Naive thymus-derived CD8-positive, alpha-beta T cell (primary cell): ENCODE data around the gene PPIP5K2. TPM values are rescaled to one million over a fixed set of nuclear protein-coding genes. Genes with fewer than 3 reads are reported as not detected.
A peak's percentile ranks its signal among the peaks of the same experiment; 100 is the strongest.
"Not testable (repeated sequence)": the region's sequence is repeated elsewhere in the genome, so short reads cannot be mapped to it uniquely, and the experiment has no call there.

ENCODE experiments used
- ATAC-seq, 2 donors: fragments of 150-1000 bp; cut with Tn5 transposase in 1 of 2; sonication (Bioruptor Pico), chemical (Tn5 transposase) in 1 of 2; 1 replicate in 1 of 2; 2 replicates in 1 of 2; pipeline ENCODE4 v1.10.0; 2021; ENCODE audit warnings: mild to moderate bottlenecking in 2 of 2, moderate library complexity in 2 of 2
- POLR2A ChIA-PET: fragments of 350-600 bp; sonication (Branson Sonifier 250); formaldehyde crosslinking; loops from one replicate; lab custom pipeline; 2021; ENCODE audit warnings: antibody characterized with exemption; lab: Charles Lee
- DNase-seq, 10 donors: peaks; one replicate each; pipeline versions ENCODE4 v3.0.0 to v3.0.0-alpha.2; 2020 to 2022
- H3K27ac Mint-ChIP-seq, 10 donors: one replicate each; pipeline ENCODE4 v1.8.0; 2020 to 2022; ENCODE audit warnings: mild to moderate bottlenecking in 10 of 10, mixed read lengths in 10 of 10, moderate library complexity in 4 of 10, inconsistent platforms in 1 of 10
- H3K27me3 Mint-ChIP-seq, 5 donors: one replicate each; pipeline ENCODE4 v1.8.0; 2021 to 2022; ENCODE audit warnings: mixed read lengths in 5 of 5
- H3K36me3 Mint-ChIP-seq, 3 donors: one replicate each; pipeline ENCODE4 v1.8.0; 2020 to 2022; ENCODE audit warnings: mixed read lengths in 3 of 3, mild to moderate bottlenecking in 2 of 3, inconsistent platforms in 1 of 3
- H3K4me1 Mint-ChIP-seq, 4 donors: one replicate each; pipeline ENCODE4 v1.8.0; 2021 to 2022; ENCODE audit warnings: mixed read lengths in 4 of 4
- H3K4me3 Mint-ChIP-seq, 10 donors: one replicate each; pipeline ENCODE4 v1.8.0; 2020 to 2022; ENCODE audit warnings: mild to moderate bottlenecking in 10 of 10, mixed read lengths in 10 of 10, moderate library complexity in 6 of 10, inconsistent platforms in 1 of 10
- H3K9me3 Mint-ChIP-seq, 9 donors: one replicate each; pipeline ENCODE4 v1.8.0; 2020 to 2022; ENCODE audit warnings: mixed read lengths in 9 of 9, mild to moderate bottlenecking in 3 of 9, inconsistent platforms in 1 of 9, moderate library complexity in 1 of 9
- polyA plus RNA-seq, 3 donors: library from polyadenylated mRNA; unstranded; fragments of 300-500 nt; fragmentation: Illumina TruSeq; gene quantifications; one replicate each; pipeline ENCODE4 v1.2.3, GENCODE V29; 2021
- total RNA-seq, 8 experiments: library from RNA in 2 of 8; stranded (reverse) in 2 of 8; gene quantifications; one replicate each; pipeline ENCODE4 v1.2.3 and lab custom pipeline; 2021 to 2026

PPIP5K2 gene
- total RNA-seq (10 to 100 TPM; 75.4 to 77.2 TPM), polyA plus RNA-seq (10 to 100 TPM; 19.9 to 21.4 (median 20.7) TPM), total RNA-seq (lab: John Stamatoyannopoulos, UW) (65.7 to 109 (median 82.7) reads per million in 6 experiments)

DNA sequence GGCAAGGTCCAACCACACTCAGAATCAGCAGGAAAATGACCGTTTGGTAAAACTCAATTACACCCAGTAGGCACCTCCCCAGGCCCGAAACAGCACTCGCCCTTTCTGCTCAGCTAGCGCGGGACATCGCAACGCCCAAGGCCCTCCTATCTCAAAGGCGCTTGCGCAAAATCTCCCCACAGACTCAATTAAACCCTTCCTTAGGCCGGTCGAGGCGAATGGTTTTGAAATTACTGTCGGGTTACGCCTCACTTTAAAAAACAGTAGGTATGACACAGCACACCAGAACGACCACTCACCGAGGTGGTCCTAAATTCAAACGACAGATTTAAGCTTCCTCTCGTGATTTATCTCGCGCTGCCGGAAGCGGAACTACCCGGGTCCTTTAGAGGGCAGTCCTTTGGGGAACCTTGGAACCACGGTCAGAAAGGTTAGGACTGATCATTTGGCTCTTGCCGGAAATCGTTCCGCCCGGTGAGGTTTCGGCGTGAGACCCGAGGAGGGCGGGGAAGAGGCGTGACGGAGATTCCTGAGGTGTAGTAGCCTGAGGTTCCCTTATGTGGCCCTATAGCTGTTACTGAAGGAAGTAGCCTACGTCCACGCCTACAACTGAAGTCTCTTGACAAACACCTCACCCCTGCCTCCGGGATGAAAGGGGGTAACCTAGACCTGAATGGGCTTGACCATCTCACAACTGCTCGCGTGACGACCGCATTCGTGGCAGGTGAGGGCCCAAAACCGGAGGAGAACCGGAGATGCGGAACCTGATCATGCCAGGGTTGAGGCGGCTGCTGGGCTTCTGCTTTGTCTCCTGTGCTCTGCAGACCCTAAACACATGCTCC, at the start of gene PPIP5K2, which contains the start of gene GIN1:
Gene PPIP5K2, plus strand, starts transcription at position 537 of the 842 bp plus-strand sequence. CDS start 9,289 bp downstream, outside the sequence.
Gene GIN1, minus strand, starts transcription at position 374 of the 842 bp plus-strand sequence. CDS start 11,431 bp downstream, outside the sequence.
- H3K36me3 Mint-ChIP-seq: peaks cover 0 to 17% (median 4%) of the 10 kb centered on the region in 3 donors
- peak; percentile 89 to 92 for ATAC-seq
- peak within 1 kb of the TSS; percentile 91 to 100 (median 98) for H3K4me3 Mint-ChIP-seq
- no peaks in the 10 kb centered on the region for H3K9me3 Mint-ChIP-seq
- H3K27ac Mint-ChIP-seq: peak within 1 kb of the TSS; percentile 93 to 100 (median 99)
- DNase-seq: peak; percentile 82 to 99 (median 96)
- H3K4me1 Mint-ChIP-seq: peaks cover 22 to 62% (median 54%) of the 10 kb centered on the region in 4 donors
- POLR2A ChIA-PET: interaction anchor here (0.6 to 2.4 kb wide), 10 partner anchors 8 to 442 kb away, joined by 3 to 22 read pairs (median 6); partner anchors contain the start of genes MACIR, NUDT12 and PAM
- H3K27me3 Mint-ChIP-seq: no peaks in the 10 kb centered on the region

DNA sequence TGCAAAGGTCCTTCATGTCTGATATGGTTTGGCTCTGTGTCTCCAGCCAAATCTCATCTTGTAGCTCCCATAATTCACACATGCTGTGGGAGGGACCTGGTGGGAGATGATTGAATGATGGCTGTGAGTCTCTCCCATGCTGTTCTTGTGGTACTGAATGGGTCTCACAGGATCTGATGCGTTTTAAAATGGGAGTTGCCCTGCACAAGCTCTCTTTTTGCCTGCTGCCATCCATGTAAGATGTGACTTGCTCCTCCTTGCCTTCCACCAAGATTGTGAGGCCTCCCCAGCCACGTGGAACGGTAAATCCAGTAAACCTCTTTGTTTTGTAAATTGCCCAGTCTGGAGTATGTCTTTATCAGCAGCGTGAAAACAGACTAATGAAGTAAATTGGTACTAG, 46.6 kb upstream of the PPIP5K2 start:
- ATAC-seq, DNase-seq, POLR2A ChIA-PET, H3K4me1 Mint-ChIP-seq, H3K4me3 Mint-ChIP-seq, H3K27ac Mint-ChIP-seq, H3K27me3 Mint-ChIP-seq: not testable (repeated sequence)
- H3K36me3 Mint-ChIP-seq: peaks cover 2 to 44% (median 15%) of the 10 kb centered on the region in 3 donors
- peaks cover 14 to 61% (median 52%) of the 10 kb centered on the region in 9 donors for H3K9me3 Mint-ChIP-seq

GRCh38 chr5:103075442-103075841, 44.7 kb upstream of the PPIP5K2 start:
- Mint-ChIP-seq H3K36me3 (peaks cover 2 to 52% (median 15%) of the 10 kb centered on the region in 3 donors), H3K27me3 (peaks cover 0 to 4% (median 0%) of the 10 kb centered on the region in 5 donors), H3K4me3 (no peak overlapping the region), H3K4me1 (no peaks in the 10 kb centered on the region), H3K9me3 (peaks cover 20 to 79% (median 65%) of the 10 kb centered on the region in 9 donors), H3K27ac (no peak overlapping the region)
- ATAC-seq: no peak
- POLR2A ChIA-PET: no interaction called here
- DNase-seq: no peak

DNA sequence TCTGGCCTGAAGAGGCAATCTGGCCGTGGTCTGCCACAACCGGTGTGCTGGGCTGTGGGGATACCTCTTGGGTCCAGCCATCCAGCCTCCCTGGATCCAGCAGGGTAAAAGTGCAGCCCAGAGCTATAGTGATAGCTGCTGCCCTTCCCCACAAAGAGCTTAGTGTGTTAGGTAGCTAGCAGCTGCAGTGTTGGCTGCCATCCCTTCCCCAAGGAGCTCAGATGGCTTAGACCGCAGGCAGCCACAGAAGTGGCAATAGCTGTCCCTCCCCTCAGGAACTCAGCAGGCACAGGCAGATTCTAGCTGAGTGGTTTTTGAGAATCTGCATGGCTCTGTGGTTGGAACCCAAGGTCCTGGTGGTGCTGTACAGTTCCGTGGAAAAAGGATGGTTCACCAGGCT, 40.3 kb upstream of the PPIP5K2 start:
- no peaks in the 10 kb centered on the region for H3K4me1 Mint-ChIP-seq
- no peaks in the 10 kb centered on the region for H3K27me3 Mint-ChIP-seq
- H3K36me3 Mint-ChIP-seq: peaks cover 10 to 76% (median 34%) of the 10 kb centered on the region in 3 donors
- no peak overlapping the region for H3K27ac Mint-ChIP-seq
- POLR2A ChIA-PET: no interaction called here
- DNase-seq: no peak
- ATAC-seq: no peak
- peaks cover 30 to 100% (median 85%) of the 10 kb centered on the region in 9 donors for H3K9me3 Mint-ChIP-seq
- H3K4me3 Mint-ChIP-seq: no peak overlapping the region

DNA sequence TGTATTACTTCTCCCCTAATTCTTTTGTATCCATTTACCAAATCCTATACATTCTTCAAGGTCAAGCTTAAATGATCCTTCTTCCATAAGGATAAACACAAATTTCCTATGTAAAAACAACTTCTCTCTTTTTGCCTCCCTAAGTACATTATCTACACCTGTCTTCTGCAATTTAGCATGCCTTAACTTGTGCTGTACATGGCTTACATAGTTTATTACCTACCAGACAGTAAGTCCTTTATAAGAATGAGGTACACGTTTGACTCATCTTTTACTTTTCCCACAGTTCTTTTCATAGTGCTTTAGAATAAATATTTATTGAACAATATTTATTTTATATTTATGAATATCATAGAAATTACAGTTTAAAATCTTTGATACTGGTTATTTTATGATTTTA, 33.6 kb upstream of the PPIP5K2 start:
- POLR2A ChIA-PET: no interaction called here
- no peak for DNase-seq
- no peak for ATAC-seq
- Mint-ChIP-seq H3K9me3 (peaks cover 14 to 52% (median 44%) of the 10 kb centered on the region in 9 donors), H3K27me3 (no peaks in the 10 kb centered on the region), H3K27ac (no peak overlapping the region), H3K4me3 (no peak overlapping the region), H3K36me3 (peaks cover 58 to 78% (median 61%) of the 10 kb centered on the region in 3 donors), H3K4me1 (no peaks in the 10 kb centered on the region)

GRCh38 chr5:103089272-103089671, 30.8 kb upstream of the PPIP5K2 start:
- no peak overlapping the region for H3K4me3 Mint-ChIP-seq
- no peak overlapping the region for H3K27ac Mint-ChIP-seq
- H3K27me3 Mint-ChIP-seq: no peaks in the 10 kb centered on the region
- peaks cover 41 to 76% (median 74%) of the 10 kb centered on the region in 3 donors for H3K36me3 Mint-ChIP-seq
- H3K9me3 Mint-ChIP-seq: peaks cover 2 to 25% (median 17%) of the 10 kb centered on the region in 9 donors
- DNase-seq: no peak
- no peaks in the 10 kb centered on the region for H3K4me1 Mint-ChIP-seq
- POLR2A ChIA-PET: no interaction called here
- no peak for ATAC-seq

GRCh38 chr5:103090791-103091190, 29.3 kb upstream of the PPIP5K2 start:
- DNase-seq (no peak), ATAC-seq (no peak)
- H3K36me3 Mint-ChIP-seq: peaks cover 33 to 73% (median 70%) of the 10 kb centered on the region in 3 donors
- POLR2A ChIA-PET: no interaction called here
- H3K4me1 Mint-ChIP-seq: no peaks in the 10 kb centered on the region
- no peaks in the 10 kb centered on the region for H3K27me3 Mint-ChIP-seq
- H3K9me3 Mint-ChIP-seq: peaks cover 0 to 11% (median 8%) of the 10 kb centered on the region in 9 donors
- H3K27ac Mint-ChIP-seq: no peak overlapping the region
- no peak overlapping the region for H3K4me3 Mint-ChIP-seq

DNA sequence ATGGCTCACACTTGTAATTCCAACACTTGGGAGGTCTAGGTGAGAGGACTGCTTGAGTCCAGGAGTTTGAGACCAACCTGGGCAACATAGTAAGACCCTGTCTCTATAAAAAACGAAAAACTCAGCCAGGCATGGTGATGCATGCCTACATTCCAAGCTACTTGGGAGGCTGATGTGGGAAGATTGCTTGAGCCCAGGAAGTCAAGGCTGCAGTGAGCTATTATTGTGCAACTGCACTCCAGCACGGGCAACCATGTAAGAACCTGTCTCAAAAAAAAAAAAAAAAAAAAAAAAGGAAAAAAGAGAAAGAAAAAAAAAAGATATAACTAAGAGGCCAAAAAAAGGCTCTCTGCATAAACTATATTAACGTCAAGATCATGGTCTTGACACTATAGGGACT, 27.4 kb upstream of the PPIP5K2 start:
- ATAC-seq (no peak), DNase-seq (no peak)
- POLR2A ChIA-PET: no interaction called here
- Mint-ChIP-seq H3K36me3 (peaks cover 30 to 67% (median 67%) of the 10 kb centered on the region in 3 donors), H3K4me1 (no peaks in the 10 kb centered on the region), H3K27ac (no peak overlapping the region), H3K4me3 (no peak overlapping the region), H3K27me3 (no peaks in the 10 kb centered on the region), H3K9me3 (peaks cover 0 to 2% (median 0%) of the 10 kb centered on the region in 9 donors)

DNA sequence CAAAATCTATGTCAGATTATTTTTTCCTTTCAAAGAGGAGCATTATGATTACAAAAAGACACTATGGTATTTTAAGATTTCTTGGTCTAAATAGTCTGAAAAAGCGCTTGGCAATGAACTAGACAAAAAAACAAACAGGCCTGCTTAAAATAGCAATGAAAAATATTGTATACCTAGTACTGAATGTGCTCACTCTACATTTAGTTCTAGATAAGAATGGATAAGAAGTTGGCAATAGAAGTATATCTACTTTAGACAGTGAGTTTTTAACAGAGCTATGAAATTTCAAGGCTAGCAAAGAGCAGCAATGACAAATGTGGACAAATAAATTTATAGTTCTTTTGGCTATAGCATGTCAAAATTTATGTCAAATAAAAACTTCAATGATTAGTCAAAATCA, 26.4 kb upstream of the PPIP5K2 start:
- POLR2A ChIA-PET: no interaction called here
- DNase-seq: no peak
- Mint-ChIP-seq H3K4me3 (no peak overlapping the region), H3K27me3 (no peaks in the 10 kb centered on the region), H3K36me3 (peaks cover 23 to 62% (median 61%) of the 10 kb centered on the region in 3 donors), H3K4me1 (no peaks in the 10 kb centered on the region), H3K27ac (no peak overlapping the region), H3K9me3 (peaks cover 0 to 2% (median 0%) of the 10 kb centered on the region in 9 donors)
- ATAC-seq: no peak

DNA sequence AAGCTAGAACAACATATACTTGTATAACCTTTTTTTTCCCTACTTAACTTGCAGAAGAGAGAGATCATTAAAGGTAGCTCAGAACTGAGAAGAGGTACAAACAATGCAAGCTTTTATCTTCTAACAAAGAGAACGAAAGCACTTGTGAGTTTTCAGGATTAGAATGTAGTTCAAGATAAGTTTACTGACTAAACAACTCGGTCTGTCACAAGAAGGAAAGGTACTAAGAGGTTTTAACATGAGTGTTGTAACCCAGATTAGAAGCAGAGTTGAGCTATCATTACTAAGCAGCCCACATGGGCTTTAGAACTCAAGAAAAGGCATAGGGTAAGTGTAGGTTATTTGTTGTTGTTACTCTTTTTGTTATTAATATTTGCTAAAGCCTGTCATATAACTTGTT, 25.4 kb upstream of the PPIP5K2 start:
- DNase-seq (no peak), ATAC-seq (no peak)
- Mint-ChIP-seq H3K9me3 (peaks cover 0 to 2% (median 0%) of the 10 kb centered on the region in 9 donors), H3K36me3 (peaks cover 23 to 57% (median 55%) of the 10 kb centered on the region in 3 donors), H3K27me3 (no peaks in the 10 kb centered on the region), H3K4me3 (no peak overlapping the region), H3K4me1 (no peaks in the 10 kb centered on the region), H3K27ac (no peak overlapping the region)
- POLR2A ChIA-PET: no interaction called here

- peaks cover 9 to 55% (median 41%) of the 10 kb centered on the region in 3 donors for H3K36me3 Mint-ChIP-seq
- no peaks in the 10 kb centered on the region for H3K9me3 Mint-ChIP-seq
- H3K4me1 Mint-ChIP-seq: peaks cover 0 to 2% (median 0%) of the 10 kb centered on the region in 4 donors
- no peak for ATAC-seq
- POLR2A ChIA-PET: no interaction called here
- H3K27ac Mint-ChIP-seq: no peak overlapping the region
- no peaks in the 10 kb centered on the region for H3K27me3 Mint-ChIP-seq
- DNase-seq: no peak
- no peak overlapping the region for H3K4me3 Mint-ChIP-seq
Observed at GRCh38 chr5:103098993-103099392, 21.1 kb upstream of the PPIP5K2 start.

DNA sequence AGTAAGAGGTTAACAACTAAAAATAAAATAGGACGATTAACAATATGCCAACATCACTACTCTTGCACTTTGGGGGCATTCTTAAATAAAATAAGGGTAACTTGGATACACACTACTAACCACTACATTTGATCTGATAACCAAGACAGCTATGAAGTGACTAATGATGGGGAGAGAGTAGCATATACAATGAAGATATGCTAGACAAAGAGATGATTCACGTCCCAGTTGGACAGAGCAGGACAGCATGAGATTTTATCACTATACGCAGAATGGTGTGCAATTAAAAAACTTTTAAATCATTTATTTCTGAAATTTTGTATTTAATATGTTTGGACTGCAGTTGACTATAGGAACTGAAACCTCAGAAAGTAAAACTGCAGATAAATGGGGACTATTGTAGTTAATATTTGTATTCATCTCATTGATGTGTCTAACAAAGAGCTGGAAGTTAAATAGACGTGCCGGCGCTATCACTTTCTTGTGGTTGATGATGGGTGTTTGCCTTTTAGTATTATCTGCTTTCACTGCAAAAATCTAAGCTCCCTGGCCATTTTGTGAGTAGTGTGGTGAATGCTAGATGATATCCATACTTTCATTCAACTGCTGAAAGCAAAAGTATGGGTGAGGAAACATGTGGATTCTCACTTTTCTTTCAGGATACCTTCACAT, 18.9 kb upstream of the PPIP5K2 start:
- H3K27me3 Mint-ChIP-seq: no peaks in the 10 kb centered on the region
- ATAC-seq: no peak
- POLR2A ChIA-PET: no interaction called here
- no peak overlapping the region for H3K27ac Mint-ChIP-seq
- peaks cover 9 to 58% (median 39%) of the 10 kb centered on the region in 3 donors for H3K36me3 Mint-ChIP-seq
- no peak overlapping the region for H3K4me3 Mint-ChIP-seq
- no peak for DNase-seq
- peaks cover 0 to 2% (median 0%) of the 10 kb centered on the region in 4 donors for H3K4me1 Mint-ChIP-seq
- no peaks in the 10 kb centered on the region for H3K9me3 Mint-ChIP-seq
